Stimulated activated CD4-positive, alpha-beta T cell treated with anti-CD3 and anti-CD28 coated beads, TNF-alpha, amount 100 ng/mL, for 24 hours (primary cell): ENCODE results near the gene SUN2.
A peak's percentile ranks its signal among the peaks of the same experiment; 100 is the strongest.
"Not testable (repeated sequence)": the region's sequence is repeated elsewhere in the genome, so short reads cannot be mapped to it uniquely, and the experiment has no call there.

ENCODE experiments used
- DNase-seq, 3 experiments: peaks; one replicate each; pipeline ENCODE4 v3.0.0-alpha.2; 2020; ENCODE audit warnings: low read depth in 3 of 3

SUN2 gene, protein sequence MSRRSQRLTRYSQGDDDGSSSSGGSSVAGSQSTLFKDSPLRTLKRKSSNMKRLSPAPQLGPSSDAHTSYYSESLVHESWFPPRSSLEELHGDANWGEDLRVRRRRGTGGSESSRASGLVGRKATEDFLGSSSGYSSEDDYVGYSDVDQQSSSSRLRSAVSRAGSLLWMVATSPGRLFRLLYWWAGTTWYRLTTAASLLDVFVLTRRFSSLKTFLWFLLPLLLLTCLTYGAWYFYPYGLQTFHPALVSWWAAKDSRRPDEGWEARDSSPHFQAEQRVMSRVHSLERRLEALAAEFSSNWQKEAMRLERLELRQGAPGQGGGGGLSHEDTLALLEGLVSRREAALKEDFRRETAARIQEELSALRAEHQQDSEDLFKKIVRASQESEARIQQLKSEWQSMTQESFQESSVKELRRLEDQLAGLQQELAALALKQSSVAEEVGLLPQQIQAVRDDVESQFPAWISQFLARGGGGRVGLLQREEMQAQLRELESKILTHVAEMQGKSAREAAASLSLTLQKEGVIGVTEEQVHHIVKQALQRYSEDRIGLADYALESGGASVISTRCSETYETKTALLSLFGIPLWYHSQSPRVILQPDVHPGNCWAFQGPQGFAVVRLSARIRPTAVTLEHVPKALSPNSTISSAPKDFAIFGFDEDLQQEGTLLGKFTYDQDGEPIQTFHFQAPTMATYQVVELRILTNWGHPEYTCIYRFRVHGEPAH

GRCh38 chr22:38755911-38756532, at the start of gene SUN2:
Gene SUN2, minus strand, starts transcription at chr22:38755998. Its CDS starts 3,370 bp downstream, at chr22:38752628.
- DNase-seq = peak; percentile 86 to 95 (median 87)

DNA sequence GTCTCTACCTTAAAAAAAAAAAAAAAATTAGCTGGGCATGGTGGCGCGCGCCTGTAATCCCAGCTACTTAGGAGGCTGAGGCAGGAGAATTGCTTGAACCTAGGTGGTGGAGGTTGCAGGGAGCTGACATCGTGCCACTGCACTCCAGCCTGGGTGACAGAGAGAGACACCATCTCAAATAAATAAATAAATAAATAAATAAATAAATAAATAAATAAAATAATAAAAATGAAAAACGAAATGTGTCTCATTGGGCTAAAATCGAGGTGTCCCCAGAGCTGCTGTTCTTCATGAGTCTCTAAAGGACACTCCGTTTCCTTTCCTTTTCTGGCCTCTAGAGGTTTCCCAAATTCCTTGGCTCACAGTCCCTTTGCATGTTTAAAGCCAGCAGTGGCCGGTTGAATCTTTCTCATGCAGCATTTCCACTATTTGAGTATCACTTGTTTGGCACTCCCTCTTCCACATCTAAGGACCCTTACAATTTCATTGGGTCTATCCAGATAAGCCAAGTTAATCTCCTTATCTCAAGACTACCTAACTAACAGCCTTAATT, 49.3 kb upstream of the SUN2 start:
- not testable (repeated sequence) for DNase-seq

DNA sequence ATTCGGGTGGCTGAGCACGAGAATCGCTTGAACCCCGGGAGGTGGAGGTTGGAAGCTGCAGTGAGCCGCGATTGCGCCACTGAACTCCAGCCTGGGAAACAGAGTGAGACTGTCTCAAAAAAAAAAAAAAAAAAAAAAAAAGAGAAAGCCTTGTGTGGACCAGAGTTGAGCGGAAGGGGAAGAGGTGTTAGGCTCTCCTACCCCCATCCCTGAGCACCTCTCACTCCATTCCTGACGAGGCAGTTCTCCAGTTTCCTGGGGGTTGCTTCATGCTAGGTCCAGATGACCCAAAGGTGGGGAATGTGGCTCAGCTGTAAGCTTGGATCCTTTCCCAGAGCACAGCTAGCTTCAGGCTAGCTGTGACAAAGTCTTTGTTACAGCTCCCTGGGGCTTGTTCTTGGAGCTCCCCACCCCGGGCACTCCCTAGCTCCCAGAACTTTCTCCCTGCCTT, 46.9 kb upstream of the SUN2 start:
- no peak for DNase-seq

- no peak for DNase-seq
Measured at GRCh38 chr22:38799265-38800002, 43.6 kb upstream of the SUN2 start.

GRCh38 chr22:38798496-38798895, 42.7 kb upstream of the SUN2 start:
- no peak for DNase-seq

- no peak for DNase-seq
Measured at GRCh38 chr22:38796262-38796957, 40.6 kb upstream of the SUN2 start.

DNA sequence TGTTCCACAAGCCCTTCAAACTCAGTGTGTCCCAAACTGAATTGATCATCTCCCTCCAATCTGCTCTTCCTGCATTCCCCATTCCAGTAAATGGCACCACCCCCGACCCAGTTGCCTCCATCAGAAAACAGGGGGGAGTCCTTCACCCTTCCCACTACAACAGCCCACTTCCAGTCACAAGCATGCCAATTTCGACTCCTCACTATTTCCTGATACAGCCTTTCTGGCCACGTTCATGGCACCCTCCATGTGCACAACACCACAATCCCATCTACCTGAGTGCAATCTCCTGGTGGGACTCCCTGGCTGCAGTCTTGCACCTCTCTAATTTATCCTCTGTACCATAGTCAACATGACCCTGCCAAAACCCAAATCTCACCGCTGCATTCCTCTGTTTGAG, 39.8 kb upstream of the SUN2 start:
- no peak for DNase-seq

DNA sequence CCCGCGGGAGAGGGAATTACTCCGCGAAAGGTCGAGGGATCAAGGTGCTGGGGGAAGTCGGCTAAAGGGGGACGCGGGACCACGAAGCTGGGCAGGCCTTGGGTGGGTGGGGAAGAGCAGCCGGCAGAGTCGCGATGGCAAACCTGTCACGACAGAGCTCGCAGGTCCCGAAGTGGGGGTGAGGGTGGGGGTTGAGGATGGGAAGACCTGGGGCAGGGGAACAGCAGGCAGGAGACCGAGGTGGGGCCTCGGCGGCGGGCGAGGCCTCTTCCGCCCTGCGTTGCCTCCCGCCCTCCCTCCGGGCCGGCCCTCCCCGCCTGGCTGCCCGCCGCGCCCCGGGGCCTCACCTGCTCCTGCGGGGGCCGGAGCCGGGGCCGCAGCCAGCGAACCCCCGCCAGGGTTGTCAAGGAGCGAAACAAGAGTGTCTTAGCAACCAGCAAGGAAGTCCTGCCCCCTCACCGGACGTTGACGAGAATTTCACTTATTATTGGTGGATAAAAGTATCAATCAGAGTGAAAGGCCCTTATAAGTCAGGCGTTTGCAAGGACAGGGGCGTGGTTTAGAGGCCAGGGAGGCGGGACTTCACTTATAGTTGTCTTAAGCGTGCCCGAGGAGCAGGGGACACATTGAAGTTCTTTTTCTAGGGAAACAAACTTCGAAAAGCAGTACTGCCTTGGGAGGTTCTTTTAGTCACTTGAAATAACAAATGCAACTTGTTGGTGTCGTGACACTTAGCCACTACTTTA, 38.1 kb upstream of the SUN2 start, which contains the start of gene DNAL4:
Gene DNAL4, minus strand, starts transcription at position 423 of the 746 bp plus-strand sequence. CDS start 11,412 bp downstream, outside the sequence.
- DNase-seq = peak; percentile 77 to 93 (median 91)

DNA sequence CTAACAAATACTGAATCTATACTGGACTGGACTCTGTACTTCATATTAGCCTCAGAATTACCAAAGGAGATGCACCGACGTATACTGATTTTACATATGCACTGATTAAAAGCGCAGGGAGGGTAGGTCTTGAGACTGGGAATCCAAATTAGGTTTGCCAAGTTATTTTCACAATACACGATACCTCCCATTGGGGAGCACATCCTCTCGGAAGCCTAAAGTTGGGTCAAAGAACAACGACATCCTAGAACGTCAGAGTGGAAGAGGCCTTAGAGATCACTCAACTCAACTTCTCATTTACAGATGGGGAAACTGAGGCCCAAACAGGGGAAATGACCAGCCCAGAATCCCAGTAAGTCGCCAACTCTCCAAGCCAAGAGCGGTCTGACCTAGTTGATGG, 37.5 kb upstream of the SUN2 start:
- no peak for DNase-seq

- no peak for DNase-seq
Measured at GRCh38 chr22:38792833-38793232, 37.0 kb upstream of the SUN2 start.

GRCh38 chr22:38789606-38790005, 33.8 kb upstream of the SUN2 start:
- no peak for DNase-seq

GRCh38 chr22:38788846-38789245, 33.0 kb upstream of the SUN2 start:
- DNase-seq = no peak

DNA sequence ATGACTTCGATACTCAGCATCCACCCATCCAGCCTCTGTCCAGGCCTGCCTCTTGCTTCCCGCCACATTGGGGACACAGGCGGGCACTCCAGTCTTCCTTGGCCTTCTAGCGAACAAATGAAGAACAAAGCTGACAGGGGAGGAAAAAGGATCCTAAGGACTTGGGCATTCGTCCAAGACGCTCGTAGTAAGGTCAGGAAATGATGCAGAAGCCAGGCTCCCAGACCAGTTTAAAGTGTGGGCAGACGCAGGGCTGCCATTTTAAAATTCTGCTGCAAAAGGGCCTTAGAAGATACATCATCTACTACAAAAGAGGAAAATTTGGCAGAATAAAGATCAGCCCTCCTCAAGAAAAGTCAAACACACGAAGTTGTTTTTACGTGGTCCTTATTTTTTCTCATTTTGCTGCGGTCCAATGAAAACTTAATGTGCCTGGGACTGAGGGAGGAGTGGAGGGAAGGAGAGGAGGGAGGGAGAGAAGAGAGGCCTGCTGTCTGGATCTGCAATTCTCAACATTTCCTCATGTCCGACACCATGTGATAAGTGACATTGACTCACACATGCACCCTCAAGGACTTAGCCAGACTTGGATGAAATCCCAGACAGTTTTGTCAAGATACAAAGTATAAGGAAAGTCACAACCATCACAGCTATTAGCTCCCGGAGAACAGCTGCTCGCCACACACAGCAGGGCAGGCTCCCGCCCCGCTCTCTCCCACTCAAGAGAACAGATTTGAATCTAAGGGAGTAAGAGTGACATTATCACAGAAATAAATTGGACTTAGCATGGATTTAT, 32.4 kb upstream of the SUN2 start:
- DNase-seq = no peak

- DNase-seq = no peak
Measured at GRCh38 chr22:38786631-38787030, 30.8 kb upstream of the SUN2 start.

DNA sequence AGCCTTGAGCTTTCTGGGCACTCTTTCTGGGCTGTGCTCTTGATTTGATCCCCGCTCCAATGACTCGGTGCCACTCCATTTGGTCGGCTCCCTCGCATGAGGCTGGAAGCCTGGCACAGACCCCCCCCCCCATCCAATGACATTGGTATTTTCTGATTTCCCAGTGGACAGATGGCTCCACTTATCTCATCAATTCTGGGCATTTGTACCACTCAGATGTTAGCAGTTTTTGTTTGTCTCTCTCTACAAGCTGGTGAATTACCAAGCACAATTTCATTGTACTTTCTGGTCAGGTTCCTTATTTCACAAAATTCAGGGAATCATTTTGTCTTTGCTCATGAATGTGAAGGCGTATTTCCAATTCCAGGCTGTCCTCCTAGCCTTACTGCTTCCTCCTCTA, 29.1 kb upstream of the SUN2 start:
- DNase-seq = no peak

GRCh38 chr22:38784035-38784434, 28.2 kb upstream of the SUN2 start:
- no peak for DNase-seq

GRCh38 chr22:38783095-38783615, 27.4 kb upstream of the SUN2 start:
- no peak for DNase-seq

GRCh38 chr22:38782402-38783094, 26.8 kb upstream of the SUN2 start:
- no peak for DNase-seq
